MM.1S (cell line): Measurements from ENCODE around the gene CNOT6.

Experiments used
- DNase-seq: peaks from one replicate; pipeline ENCODE4 v3.0.0-alpha.2; 2015
- H2AFZ ChIP-seq: fragments of 300-600 bp; sonication (generic); 2 replicates; pipeline ENCODE4 v1.6.0; 2016; ENCODE audit warnings: antibody characterized with exemption, low read length
- H3F3A ChIP-seq: fragments of 300-600 bp; sonication (generic); 2 replicates; pipeline ENCODE4 v1.6.1; 2016; ENCODE audit warnings: mild to moderate bottlenecking, antibody characterized with exemption, low read length, moderate library complexity, mixed read lengths; ENCODE audit not compliant: insufficient read depth
- H3K27ac ChIP-seq: fragments of 300-600 bp; sonication (generic); 2 replicates; pipeline ENCODE4 v1.5.1; 2016; ENCODE audit warnings: mild to moderate bottlenecking, low read length
- H3K27me3 ChIP-seq: fragments of 300-600 bp; sonication (generic); replicated peaks from 2 replicates; pipeline ENCODE4 v1.6.0; 2016; ENCODE audit warnings: low read length; ENCODE audit not compliant: insufficient read depth
- H3K36me3 ChIP-seq: fragments of 300-600 bp; sonication (generic); replicated peaks from 2 replicates; pipeline ENCODE4 v1.6.1; 2016; ENCODE audit warnings: mild to moderate bottlenecking, low read length, mixed read lengths; ENCODE audit not compliant: insufficient read depth
- H3K4me1 ChIP-seq: fragments of 300-600 bp; sonication (generic); 2 replicates; pipeline ENCODE4 v1.6.1; 2016; ENCODE audit warnings: low read length, mixed read lengths
- H3K4me2 ChIP-seq: fragments of 300-600 bp; sonication (generic); 2 replicates; pipeline ENCODE4 v1.6.0; 2016; ENCODE audit warnings: low read depth, low read length
- H3K4me3 ChIP-seq: fragments of 300-600 bp; sonication (generic); 2 replicates; pipeline ENCODE4 v1.5.1; 2016; ENCODE audit warnings: low read length, mixed read lengths
- H3K79me2 ChIP-seq: fragments of 300-600 bp; sonication (generic); 2 replicates; pipeline ENCODE4 v1.6.1; 2016; ENCODE audit warnings: mixed run types, low read length, mixed read lengths
- H3K9ac ChIP-seq: fragments of 300-600 bp; sonication (generic); 2 replicates; pipeline ENCODE4 v1.6.1; 2016; ENCODE audit warnings: low read length, mixed read lengths
- H3K9me2 ChIP-seq: fragments of 300-600 bp; sonication (generic); replicated peaks from 2 replicates; pipeline ENCODE4 v1.6.1; 2016; ENCODE audit warnings: mild to moderate bottlenecking, low read length, mixed read lengths; ENCODE audit not compliant: insufficient read depth
- H3K9me3 ChIP-seq: fragments of 300-600 bp; sonication (generic); replicated peaks from 2 replicates; pipeline ENCODE4 v1.6.1; 2016; ENCODE audit warnings: mild to moderate bottlenecking, low read length, mixed read lengths; ENCODE audit not compliant: insufficient read depth
- H4K20me1 ChIP-seq: fragments of 300-600 bp; sonication (generic); 2 replicates; pipeline ENCODE4 v1.6.1; 2016; ENCODE audit warnings: mild to moderate bottlenecking, low read length, moderate library complexity, mixed read lengths; ENCODE audit not compliant: insufficient read depth
- EZH2 ChIP-seq: fragments of 300-600 bp; sonication (generic); optimal IDR thresholded peaks from 2 replicates; pipeline ENCODE3; 2017; ENCODE audit warnings: low read depth, mild to moderate bottlenecking, antibody characterized with exemption, low read length, mixed read lengths
- EZH2phosphoT487 ChIP-seq: fragments of 300-600 bp; sonication (generic); IDR thresholded peaks from 2 replicates; pipeline ENCODE4 v1.6.1; 2018; ENCODE audit warnings: antibody characterized with exemption, low read length
- TF ChIP-seq, protein P1 (sequence below): fragments of 300-600 bp; sonication (generic); IDR thresholded peaks from 2 replicates; pipeline ENCODE4 v1.5.1; 2016; ENCODE audit warnings: antibody characterized with exemption, low read length, mixed read lengths

The CNOT6 gene

DNA sequence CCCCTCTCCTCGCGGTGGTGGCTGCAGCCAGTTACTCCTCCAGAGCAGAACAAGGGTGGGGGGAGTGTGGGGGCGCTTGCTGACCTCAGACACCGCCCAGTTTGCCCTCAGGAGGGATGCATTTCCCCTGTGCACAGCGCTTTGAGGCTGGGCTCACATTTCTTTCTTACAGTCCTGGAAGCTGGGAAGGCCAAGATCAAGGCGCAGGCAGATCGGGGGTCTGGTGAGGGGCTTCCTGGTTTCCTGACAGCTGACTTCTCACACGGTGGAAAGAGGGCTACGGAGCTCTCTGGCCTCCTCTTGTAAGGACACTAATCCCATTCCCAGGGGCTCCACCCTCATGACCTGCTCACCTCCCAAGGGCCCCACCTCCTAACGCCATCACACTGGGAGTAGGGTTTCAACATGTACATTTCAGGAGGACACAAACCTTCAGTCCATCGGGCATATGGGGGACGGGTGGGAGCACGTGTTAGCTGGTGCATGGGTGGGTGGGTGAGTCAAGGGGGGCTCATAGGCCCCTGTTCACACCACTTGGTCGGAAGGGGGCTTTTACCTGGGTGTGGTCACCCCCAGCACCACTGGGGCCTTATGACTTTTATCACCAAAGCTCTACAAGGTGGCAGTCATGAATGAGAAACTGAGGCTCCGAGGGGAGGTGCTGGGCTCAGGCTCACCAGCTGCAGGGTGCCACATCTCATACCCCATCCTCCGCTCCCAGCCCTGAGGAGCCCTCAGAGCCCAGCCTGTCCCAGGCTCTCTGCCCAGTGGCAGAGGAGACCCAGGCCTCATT, 104.8 kb downstream of the CNOT6 start:
- H3K4me3 ChIP-seq = no peak overlapping the region
- DNase-seq = no peak
- TF ChIP-seq EZH2 (no peak), EZH2phosphoT487 (no peak)
- TF ChIP-seq, protein P1, sequence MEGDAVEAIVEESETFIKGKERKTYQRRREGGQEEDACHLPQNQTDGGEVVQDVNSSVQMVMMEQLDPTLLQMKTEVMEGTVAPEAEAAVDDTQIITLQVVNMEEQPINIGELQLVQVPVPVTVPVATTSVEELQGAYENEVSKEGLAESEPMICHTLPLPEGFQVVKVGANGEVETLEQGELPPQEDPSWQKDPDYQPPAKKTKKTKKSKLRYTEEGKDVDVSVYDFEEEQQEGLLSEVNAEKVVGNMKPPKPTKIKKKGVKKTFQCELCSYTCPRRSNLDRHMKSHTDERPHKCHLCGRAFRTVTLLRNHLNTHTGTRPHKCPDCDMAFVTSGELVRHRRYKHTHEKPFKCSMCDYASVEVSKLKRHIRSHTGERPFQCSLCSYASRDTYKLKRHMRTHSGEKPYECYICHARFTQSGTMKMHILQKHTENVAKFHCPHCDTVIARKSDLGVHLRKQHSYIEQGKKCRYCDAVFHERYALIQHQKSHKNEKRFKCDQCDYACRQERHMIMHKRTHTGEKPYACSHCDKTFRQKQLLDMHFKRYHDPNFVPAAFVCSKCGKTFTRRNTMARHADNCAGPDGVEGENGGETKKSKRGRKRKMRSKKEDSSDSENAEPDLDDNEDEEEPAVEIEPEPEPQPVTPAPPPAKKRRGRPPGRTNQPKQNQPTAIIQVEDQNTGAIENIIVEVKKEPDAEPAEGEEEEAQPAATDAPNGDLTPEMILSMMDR = no peak
- no peak overlapping the region for H3K4me2 ChIP-seq
- H3K79me2 ChIP-seq = no peaks in the 10 kb centered on the region
- no peaks in the 10 kb centered on the region for H3K36me3 ChIP-seq
- H3K9me2 ChIP-seq = no peaks in the 10 kb centered on the region
- no peak overlapping the region for H3K9ac ChIP-seq
- no peak overlapping the region for H3K27ac ChIP-seq
- no peaks in the 10 kb centered on the region for H3K9me3 ChIP-seq
- H3F3A ChIP-seq = no peaks in the 10 kb centered on the region
- no peaks in the 10 kb centered on the region for H3K4me1 ChIP-seq
- H2AFZ ChIP-seq = no peak overlapping the region
- no peaks in the 10 kb centered on the region for H4K20me1 ChIP-seq
- H3K27me3 ChIP-seq = peaks cover 67% of the 10 kb centered on the region

DNA sequence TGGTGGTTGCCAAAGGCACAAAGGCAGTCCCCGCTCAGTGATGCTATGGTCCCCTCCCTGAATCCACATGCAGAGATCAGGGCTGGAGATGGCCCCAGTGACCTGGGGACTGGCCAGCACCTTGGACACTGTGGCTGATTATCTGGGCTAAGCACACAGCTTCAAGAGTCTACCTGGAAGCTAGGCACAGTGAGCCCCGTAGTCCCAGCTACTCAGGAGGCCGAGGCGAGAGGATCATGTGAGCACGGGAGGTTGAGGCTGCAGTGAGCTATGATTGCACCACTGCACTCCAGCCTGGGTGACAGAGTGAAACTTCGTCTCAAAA, 105.4 kb downstream of the CNOT6 start:
- no peaks in the 10 kb centered on the region for H3K4me1 ChIP-seq
- no peak overlapping the region for H3K4me2 ChIP-seq
- H3K9me3 ChIP-seq = no peaks in the 10 kb centered on the region
- H3K27me3 ChIP-seq = peaks cover 68% of the 10 kb centered on the region
- H3F3A ChIP-seq = no peaks in the 10 kb centered on the region
- no peak overlapping the region for H3K4me3 ChIP-seq
- no peaks in the 10 kb centered on the region for H3K79me2 ChIP-seq
- H3K27ac ChIP-seq = no peak overlapping the region
- H3K9me2 ChIP-seq = no peaks in the 10 kb centered on the region
- no peak for TF ChIP-seq EZH2
- TF ChIP-seq EZH2phosphoT487 = no peak
- TF ChIP-seq, protein P1 = no peak
- no peaks in the 10 kb centered on the region for H3K36me3 ChIP-seq
- H3K9ac ChIP-seq = no peak overlapping the region
- no peaks in the 10 kb centered on the region for H4K20me1 ChIP-seq
- H2AFZ ChIP-seq = no peak overlapping the region
- no peak for DNase-seq

DNA sequence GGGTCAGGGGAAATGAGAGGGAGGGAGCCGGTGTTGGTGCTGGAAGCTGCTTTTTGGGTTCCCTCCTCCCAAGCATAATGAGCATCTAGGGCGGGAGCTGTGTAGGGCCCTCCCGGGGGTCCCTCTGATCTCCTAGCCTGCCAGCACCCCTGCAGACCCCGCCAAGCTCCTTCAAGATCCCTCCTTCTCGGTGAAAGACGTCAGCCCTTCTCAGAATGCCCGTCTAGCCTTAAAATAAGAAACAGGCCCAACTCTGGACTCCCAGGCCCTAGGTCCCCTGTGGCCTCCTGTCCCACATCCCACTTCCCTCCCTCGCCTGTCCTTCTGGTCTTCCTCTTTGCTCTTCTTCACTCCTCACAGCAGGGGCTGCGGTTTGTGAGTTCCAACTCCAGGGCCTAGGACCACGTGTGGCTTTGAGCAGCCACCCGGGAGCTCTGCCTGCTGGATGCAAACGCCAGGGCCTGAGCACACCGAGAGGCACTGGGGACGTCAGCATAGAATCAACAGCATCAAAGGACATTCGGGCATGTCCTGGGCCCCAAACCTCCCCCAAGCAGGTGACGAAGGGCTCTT, 105.9 kb downstream of the CNOT6 start:
- peaks cover 73% of the 10 kb centered on the region for H3K27me3 ChIP-seq

More for the DNA sequence above, 105.9 kb downstream of the CNOT6 start:
- TF ChIP-seq EZH2 = no peak
- TF ChIP-seq EZH2phosphoT487 = no peak
- TF ChIP-seq, protein P1 = no peak
- Histone ChIP-seq H3K4me2 (no peak overlapping the region), H3K4me3 (no peak overlapping the region), H3K9me2 (no peaks in the 10 kb centered on the region), H3K9me3 (no peaks in the 10 kb centered on the region), H3K36me3 (no peaks in the 10 kb centered on the region), H3K4me1 (no peaks in the 10 kb centered on the region), H4K20me1 (no peaks in the 10 kb centered on the region), H3K79me2 (no peaks in the 10 kb centered on the region), H3K27ac (no peak overlapping the region), H3K9ac (no peak overlapping the region), H2AFZ (no peak overlapping the region), H3F3A (no peaks in the 10 kb centered on the region)
- no peak for DNase-seq
